Breast epithelium (tissue), 3 donors: ENCODE measurements around the gene FAM163B.

ENCODE experiments used
- POLR2AphosphoS5 ChIP-seq, 3 donors: sonication (generic); formaldehyde crosslinking; IDR thresholded peaks; one replicate each; pipeline ENCODE4 v1.6.1; 2017; ENCODE audit warnings: antibody characterized with exemption in 3 of 3
- TF ChIP-seq, protein P1 (sequence below), 3 donors: fragments of 450-650 bp; IDR thresholded peaks; one replicate each; pipeline ENCODE4 v1.5.1; 2016 to 2017; ENCODE audit warnings: antibody characterized with exemption in 3 of 3, mild to moderate bottlenecking in 3 of 3, moderate library complexity in 3 of 3

- no peak for TF ChIP-seq POLR2AphosphoS5 (IDR thresholded peaks at IDR 0.05)
- TF ChIP-seq, protein P1, sequence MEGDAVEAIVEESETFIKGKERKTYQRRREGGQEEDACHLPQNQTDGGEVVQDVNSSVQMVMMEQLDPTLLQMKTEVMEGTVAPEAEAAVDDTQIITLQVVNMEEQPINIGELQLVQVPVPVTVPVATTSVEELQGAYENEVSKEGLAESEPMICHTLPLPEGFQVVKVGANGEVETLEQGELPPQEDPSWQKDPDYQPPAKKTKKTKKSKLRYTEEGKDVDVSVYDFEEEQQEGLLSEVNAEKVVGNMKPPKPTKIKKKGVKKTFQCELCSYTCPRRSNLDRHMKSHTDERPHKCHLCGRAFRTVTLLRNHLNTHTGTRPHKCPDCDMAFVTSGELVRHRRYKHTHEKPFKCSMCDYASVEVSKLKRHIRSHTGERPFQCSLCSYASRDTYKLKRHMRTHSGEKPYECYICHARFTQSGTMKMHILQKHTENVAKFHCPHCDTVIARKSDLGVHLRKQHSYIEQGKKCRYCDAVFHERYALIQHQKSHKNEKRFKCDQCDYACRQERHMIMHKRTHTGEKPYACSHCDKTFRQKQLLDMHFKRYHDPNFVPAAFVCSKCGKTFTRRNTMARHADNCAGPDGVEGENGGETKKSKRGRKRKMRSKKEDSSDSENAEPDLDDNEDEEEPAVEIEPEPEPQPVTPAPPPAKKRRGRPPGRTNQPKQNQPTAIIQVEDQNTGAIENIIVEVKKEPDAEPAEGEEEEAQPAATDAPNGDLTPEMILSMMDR (IDR thresholded peaks at IDR 0.05) = no peak
These were observed 20.3 kb upstream of the FAM163B start for GRCh38 chr9:133629221-133630110.
